Activated T-helper 2 cell treated with anti-CD3 and anti-CD28 coated beads, Interferon-gamma antibody, Interleukin-2, Interleukin-4, amounts not matched to agents 10 μg/mL and 5 μg/mL and 100 μg/mL, durations not matched to agents 14 hours and 24 hours and 36 hours (primary cell): ENCODE results near the gene CDK19. TPM values are rescaled to one million over a fixed set of nuclear protein-coding genes. Genes with fewer than 3 reads are reported as not detected.

Source experiments
- DNase-seq: peaks from one replicate; pipeline ENCODE4 v3.0.0; 2021; ENCODE audit warnings: low spot score
- H3K27ac Mint-ChIP-seq: one replicate; pipeline ENCODE4 v1.8.0; 2021; ENCODE audit warnings: mixed read lengths
- H3K27me3 Mint-ChIP-seq: one replicate; pipeline ENCODE4 v1.8.0; 2021; ENCODE audit warnings: low read depth, mixed read lengths
- H3K36me3 Mint-ChIP-seq: one replicate; pipeline ENCODE4 v1.8.0; 2021; ENCODE audit warnings: low read depth, mixed read lengths
- H3K4me1 Mint-ChIP-seq: one replicate; pipeline ENCODE4 v1.8.0; 2021; ENCODE audit warnings: low read depth, mixed read lengths
- H3K4me3 Mint-ChIP-seq: one replicate; pipeline ENCODE4 v1.8.0; 2021; ENCODE audit warnings: low read depth, mild to moderate bottlenecking, moderate library complexity, mixed read lengths
- H3K9me3 Mint-ChIP-seq: one replicate; pipeline ENCODE4 v1.8.0; 2021; ENCODE audit warnings: mixed read lengths
- intact Hi-C: fragments of 100-400 bp; cut with micrococcal nuclease; formaldehyde crosslinking; loops from one replicate; pipeline ENCODE4 v1.15.1; 2023
- total RNA-seq: library from RNA; stranded (reverse); gene quantifications from 2 replicates; pipeline ENCODE4 v1.2.3, GENCODE V29; 2022

CDK19 gene
- total RNA-seq, 1 donor from 2014 or later: 22.6 TPM

- Mint-ChIP-seq H3K27ac (peak overlapping the region; percentile 62), H3K9me3 (no peaks in the 10 kb centered on the region)
- peak; percentile 40 for DNase-seq
Observed at GRCh38 chr6:110682460-110682853, 132.8 kb downstream of the CDK19 start.

GRCh38 chr6:110681543-110682459 is 133.5 kb downstream of the CDK19 start:
- Mint-ChIP-seq H3K27me3 (no peaks in the 10 kb centered on the region), H3K4me1 (peaks cover 25% of the 10 kb centered on the region), H3K27ac (peak overlapping the region; percentile 62), H3K9me3 (no peaks in the 10 kb centered on the region), H3K4me3 (no peak overlapping the region), H3K36me3 (no peaks in the 10 kb centered on the region)
- no peak for DNase-seq
- intact Hi-C loops: loop anchor here (1.0 to 2.0 kb wide), 4 partner anchors 133 to 268 kb away; partner anchors contain the start of genes AMD1 and CDK19

More at GRCh38 chr6:110682460-110682853, 132.8 kb downstream of the CDK19 start:
- H3K36me3 Mint-ChIP-seq: no peaks in the 10 kb centered on the region
- no peaks in the 10 kb centered on the region for H3K27me3 Mint-ChIP-seq
- intact Hi-C loops: loop anchor here (1.0 to 2.0 kb wide), 4 partner anchors 132 to 267 kb away; partner anchors contain the start of genes AMD1 and CDK19
- H3K4me1 Mint-ChIP-seq: peaks cover 30% of the 10 kb centered on the region
- H3K4me3 Mint-ChIP-seq: no peak overlapping the region

- peaks cover 9% of the 10 kb centered on the region for H3K4me1 Mint-ChIP-seq
- no peak overlapping the region for H3K27ac Mint-ChIP-seq
- no peaks in the 10 kb centered on the region for H3K27me3 Mint-ChIP-seq
- H3K4me3 Mint-ChIP-seq: no peak overlapping the region
- intact Hi-C loops: no loop called here
- no peaks in the 10 kb centered on the region for H3K9me3 Mint-ChIP-seq
- H3K36me3 Mint-ChIP-seq: peaks cover 13% of the 10 kb centered on the region
- DNase-seq: no peak
Observed at GRCh38 chr6:110676396-110676795, 138.9 kb downstream of the CDK19 start.

GRCh38 chr6:110674096-110674495 is 141.2 kb downstream of the CDK19 start:
- peaks cover 13% of the 10 kb centered on the region for H3K36me3 Mint-ChIP-seq
- no peaks in the 10 kb centered on the region for H3K27me3 Mint-ChIP-seq
- intact Hi-C loops: no loop called here
- H3K9me3 Mint-ChIP-seq: no peaks in the 10 kb centered on the region
- no peak overlapping the region for H3K4me3 Mint-ChIP-seq
- H3K4me1 Mint-ChIP-seq: peaks cover 13% of the 10 kb centered on the region
- H3K27ac Mint-ChIP-seq: no peak overlapping the region
- no peak for DNase-seq

- Mint-ChIP-seq H3K36me3 (peaks cover 13% of the 10 kb centered on the region), H3K4me1 (peaks cover 13% of the 10 kb centered on the region), H3K27ac (no peak overlapping the region), H3K4me3 (no peak overlapping the region), H3K9me3 (no peaks in the 10 kb centered on the region), H3K27me3 (no peaks in the 10 kb centered on the region)
- DNase-seq: no peak
- intact Hi-C loops: no loop called here
Observed at GRCh38 chr6:110672122-110672521, 143.1 kb downstream of the CDK19 start.

GRCh38 chr6:110671447-110671846 is 143.8 kb downstream of the CDK19 start:
- intact Hi-C loops: no loop called here
- no peak overlapping the region for H3K4me3 Mint-ChIP-seq
- H3K9me3 Mint-ChIP-seq: no peaks in the 10 kb centered on the region
- no peak overlapping the region for H3K27ac Mint-ChIP-seq
- H3K36me3 Mint-ChIP-seq: peaks cover 15% of the 10 kb centered on the region
- H3K27me3 Mint-ChIP-seq: no peaks in the 10 kb centered on the region
- peaks cover 13% of the 10 kb centered on the region for H3K4me1 Mint-ChIP-seq
- no peak for DNase-seq

- DNase-seq: no peak
- Mint-ChIP-seq H3K9me3 (peaks cover 4% of the 10 kb centered on the region), H3K4me1 (peaks cover 15% of the 10 kb centered on the region), H3K27ac (no peak overlapping the region), H3K27me3 (no peaks in the 10 kb centered on the region), H3K4me3 (no peak overlapping the region), H3K36me3 (peaks cover 39% of the 10 kb centered on the region)
- intact Hi-C loops: no loop called here
Observed at GRCh38 chr6:110665600-110665999, 149.7 kb downstream of the CDK19 start.

GRCh38 chr6:110664933-110665332 is 150.3 kb downstream of the CDK19 start:
- no peak overlapping the region for H3K4me3 Mint-ChIP-seq
- H3K9me3 Mint-ChIP-seq: peaks cover 5% of the 10 kb centered on the region
- H3K36me3 Mint-ChIP-seq: peaks cover 42% of the 10 kb centered on the region
- no peak overlapping the region for H3K27ac Mint-ChIP-seq
- no peak for DNase-seq
- intact Hi-C loops: loop anchor here (5.0 kb wide), 1 partner anchor 443 kb away; no protein-coding TSS in a partner anchor
- no peaks in the 10 kb centered on the region for H3K27me3 Mint-ChIP-seq
- H3K4me1 Mint-ChIP-seq: peaks cover 12% of the 10 kb centered on the region

- Mint-ChIP-seq H3K4me1 (peaks cover 12% of the 10 kb centered on the region), H3K4me3 (no peak overlapping the region), H3K9me3 (peaks cover 9% of the 10 kb centered on the region), H3K27ac (no peak overlapping the region), H3K36me3 (peaks cover 46% of the 10 kb centered on the region), H3K27me3 (no peaks in the 10 kb centered on the region)
- no peak for DNase-seq
- intact Hi-C loops: loop anchor here (5.0 kb wide), 1 partner anchor 440 kb away; no protein-coding TSS in a partner anchor
Observed at GRCh38 chr6:110662490-110663211, 152.6 kb downstream of the CDK19 start.

GRCh38 chr6:110661414-110661813 is 153.9 kb downstream of the CDK19 start:
- peaks cover 12% of the 10 kb centered on the region for H3K4me1 Mint-ChIP-seq
- no peak overlapping the region for H3K4me3 Mint-ChIP-seq
- peaks cover 43% of the 10 kb centered on the region for H3K36me3 Mint-ChIP-seq
- H3K9me3 Mint-ChIP-seq: peaks cover 9% of the 10 kb centered on the region
- no peaks in the 10 kb centered on the region for H3K27me3 Mint-ChIP-seq
- H3K27ac Mint-ChIP-seq: no peak overlapping the region
- no peak for DNase-seq
- intact Hi-C loops: loop anchor here (5.0 kb wide), 1 partner anchor 439 kb away; no protein-coding TSS in a partner anchor

- Mint-ChIP-seq H3K4me3 (no peak overlapping the region), H3K27me3 (no peaks in the 10 kb centered on the region), H3K9me3 (peaks cover 9% of the 10 kb centered on the region), H3K36me3 (peaks cover 45% of the 10 kb centered on the region), H3K4me1 (peaks cover 12% of the 10 kb centered on the region), H3K27ac (no peak overlapping the region)
- DNase-seq: no peak
- intact Hi-C loops: loop anchor here (5.0 kb wide), 1 partner anchor 438 kb away; no protein-coding TSS in a partner anchor
Observed at GRCh38 chr6:110660066-110660655, 155.1 kb downstream of the CDK19 start.

- DNase-seq: no peak
- Mint-ChIP-seq H3K36me3 (peaks cover 37% of the 10 kb centered on the region), H3K4me3 (no peak overlapping the region), H3K4me1 (peaks cover 9% of the 10 kb centered on the region), H3K27ac (no peak overlapping the region), H3K9me3 (peaks cover 9% of the 10 kb centered on the region), H3K27me3 (no peaks in the 10 kb centered on the region)
- intact Hi-C loops: no loop called here
Observed at GRCh38 chr6:110658631-110659211, 156.5 kb downstream of the CDK19 start.
